Right lobe of liver (tissue), 4 donors: ENCODE results near the gene TRMT11.

Source experiments
- POLR2A ChIP-seq: fragments of 450-650 bp; IDR thresholded peaks from one replicate; pipeline ENCODE4 v1.6.1; 2017; ENCODE audit warnings: antibody characterized with exemption, mild to moderate bottlenecking
- TF ChIP-seq, protein P1 (sequence below), 4 donors: fragments of 200-600 bp in 3 of 4; fragments of 450-650 bp in 1 of 4; IDR thresholded peaks; one replicate each; pipeline versions ENCODE4 v1.5.1 to v1.8.0; 2016 to 2022; ENCODE audit warnings: antibody characterized with exemption in 4 of 4, mild to moderate bottlenecking in 2 of 4
- donor health status: DM: no; HTN: no; CAD: no.
- donor health status: DM: no; HTN: no; CAD: no.
- donor health status: DM: no; HTN: yes; CAD: no.

DNA sequence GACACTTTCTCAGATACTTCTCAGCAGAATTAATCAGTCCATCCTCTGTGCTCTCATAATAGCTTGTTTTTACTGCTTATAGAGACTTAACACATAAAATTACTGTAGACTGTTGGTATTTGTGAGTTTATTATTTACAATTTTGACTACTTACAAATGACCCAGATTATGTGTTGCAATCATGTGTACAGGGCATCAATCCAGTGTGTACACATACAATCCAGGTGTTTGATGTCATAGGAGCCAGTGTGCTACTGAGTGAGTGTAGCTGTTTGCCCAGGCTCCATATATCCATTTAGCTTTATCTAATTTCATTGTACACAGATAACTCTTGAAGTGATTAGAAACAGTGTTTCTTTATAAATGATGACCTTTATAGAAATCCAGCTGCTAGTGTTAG, 31.3 kb downstream of the TRMT11 start:
- TF ChIP-seq, protein P1, sequence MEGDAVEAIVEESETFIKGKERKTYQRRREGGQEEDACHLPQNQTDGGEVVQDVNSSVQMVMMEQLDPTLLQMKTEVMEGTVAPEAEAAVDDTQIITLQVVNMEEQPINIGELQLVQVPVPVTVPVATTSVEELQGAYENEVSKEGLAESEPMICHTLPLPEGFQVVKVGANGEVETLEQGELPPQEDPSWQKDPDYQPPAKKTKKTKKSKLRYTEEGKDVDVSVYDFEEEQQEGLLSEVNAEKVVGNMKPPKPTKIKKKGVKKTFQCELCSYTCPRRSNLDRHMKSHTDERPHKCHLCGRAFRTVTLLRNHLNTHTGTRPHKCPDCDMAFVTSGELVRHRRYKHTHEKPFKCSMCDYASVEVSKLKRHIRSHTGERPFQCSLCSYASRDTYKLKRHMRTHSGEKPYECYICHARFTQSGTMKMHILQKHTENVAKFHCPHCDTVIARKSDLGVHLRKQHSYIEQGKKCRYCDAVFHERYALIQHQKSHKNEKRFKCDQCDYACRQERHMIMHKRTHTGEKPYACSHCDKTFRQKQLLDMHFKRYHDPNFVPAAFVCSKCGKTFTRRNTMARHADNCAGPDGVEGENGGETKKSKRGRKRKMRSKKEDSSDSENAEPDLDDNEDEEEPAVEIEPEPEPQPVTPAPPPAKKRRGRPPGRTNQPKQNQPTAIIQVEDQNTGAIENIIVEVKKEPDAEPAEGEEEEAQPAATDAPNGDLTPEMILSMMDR (IDR thresholded peaks at IDR 0.05), result no peak
- no peak for TF ChIP-seq POLR2A
